ENCODE results near the gene BOD1. TPM values are rescaled to one million over a fixed set of nuclear protein-coding genes. Genes with fewer than 3 reads are reported as not detected.

BOD1 gene
- 66.3 to 74.3 TPM (median 74.1 TPM) in 5 replicates for total RNA-seq (2022; extraction: Qiagen RNA extraction; ENCODE audit: low read depth)

GRCh38 chr5:173616577-173617118 is at the start of gene BOD1:
BOD1 (minus strand) TSS chr5:173616650; CDS start chr5:173616436, 214 bp downstream.

Measured in A549 treated with ZK216348 at 1 μM for 4 hours (cell line).